ENCODE results near the gene PRKAG3. TPM values are rescaled to one million over a fixed set of nuclear protein-coding genes. Genes with fewer than 3 reads are reported as not detected.

PRKAG3 gene
- total and polyA plus RNA-seq, 4 donors, result 0.01 TPM; not detected in 3

DNA sequence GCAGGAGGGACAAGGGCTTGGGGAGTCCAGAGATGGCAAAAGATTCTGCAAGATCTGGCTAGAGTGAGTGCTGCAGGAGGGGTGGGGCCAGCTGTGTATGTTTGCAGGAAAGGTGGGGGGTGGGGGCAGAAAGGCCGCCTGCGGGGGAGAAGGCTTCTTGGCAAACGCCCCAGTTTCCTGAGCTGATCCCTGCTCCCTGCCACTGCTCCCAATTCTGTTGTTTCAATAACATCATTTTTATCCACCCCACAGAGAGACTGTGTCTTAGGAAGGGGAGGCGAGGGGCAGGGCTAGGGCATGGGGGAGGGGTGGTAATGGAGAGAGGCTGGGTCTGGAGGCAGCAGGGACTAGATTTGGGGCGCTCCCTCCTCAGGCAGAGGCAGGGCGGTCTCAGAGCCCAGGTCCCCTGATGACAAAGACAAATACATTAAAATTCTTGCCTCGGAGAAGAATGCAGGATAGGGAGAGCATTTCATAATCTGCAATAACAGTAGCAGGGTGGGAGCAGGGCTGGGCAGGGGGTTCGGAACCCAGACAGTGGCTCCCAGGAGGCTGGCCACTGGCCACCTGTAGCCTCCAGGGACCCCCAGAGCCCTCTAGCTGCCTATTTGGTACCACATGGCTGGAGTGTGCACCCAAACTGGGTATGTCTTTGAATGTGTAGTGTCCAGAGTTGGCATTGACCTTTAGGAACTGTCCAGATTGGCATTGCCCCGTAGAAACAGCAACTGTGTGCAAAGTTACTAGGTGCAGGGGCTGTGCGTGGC lies 26.0 kb upstream of the PRKAG3 start:
- H3K27ac ChIP-seq (ENCODE audit: low read depth in 1 of 2, low read length in 1 of 2), result no peak overlapping the region
- peaks cover 0 to 81% (median 76%) of the 10 kb centered on the region in 3 donors for H3K27me3 ChIP-seq (ENCODE audit: control insufficient read depth in 3 of 3, insufficient read depth in 3 of 3, low read length in 2 of 3)
- H3K9ac ChIP-seq (ENCODE audit: insufficient read depth in 1 of 2, low read length in 2 of 2), result no peak overlapping the region
- peaks cover 0 to 2% (median 0%) of the 10 kb centered on the region in 4 donors for H3K9me3 ChIP-seq (ENCODE audit: control insufficient read depth in 4 of 4, insufficient read depth in 3 of 4, low read length in 3 of 4)
- peaks cover 0 to 9% (median 5%) of the 10 kb centered on the region in 5 donors for H3K4me1 ChIP-seq (ENCODE audit: control insufficient read depth in 5 of 5, insufficient read depth in 5 of 5, low read length in 5 of 5)
- TF ChIP-seq, protein P1, sequence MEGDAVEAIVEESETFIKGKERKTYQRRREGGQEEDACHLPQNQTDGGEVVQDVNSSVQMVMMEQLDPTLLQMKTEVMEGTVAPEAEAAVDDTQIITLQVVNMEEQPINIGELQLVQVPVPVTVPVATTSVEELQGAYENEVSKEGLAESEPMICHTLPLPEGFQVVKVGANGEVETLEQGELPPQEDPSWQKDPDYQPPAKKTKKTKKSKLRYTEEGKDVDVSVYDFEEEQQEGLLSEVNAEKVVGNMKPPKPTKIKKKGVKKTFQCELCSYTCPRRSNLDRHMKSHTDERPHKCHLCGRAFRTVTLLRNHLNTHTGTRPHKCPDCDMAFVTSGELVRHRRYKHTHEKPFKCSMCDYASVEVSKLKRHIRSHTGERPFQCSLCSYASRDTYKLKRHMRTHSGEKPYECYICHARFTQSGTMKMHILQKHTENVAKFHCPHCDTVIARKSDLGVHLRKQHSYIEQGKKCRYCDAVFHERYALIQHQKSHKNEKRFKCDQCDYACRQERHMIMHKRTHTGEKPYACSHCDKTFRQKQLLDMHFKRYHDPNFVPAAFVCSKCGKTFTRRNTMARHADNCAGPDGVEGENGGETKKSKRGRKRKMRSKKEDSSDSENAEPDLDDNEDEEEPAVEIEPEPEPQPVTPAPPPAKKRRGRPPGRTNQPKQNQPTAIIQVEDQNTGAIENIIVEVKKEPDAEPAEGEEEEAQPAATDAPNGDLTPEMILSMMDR (IDR thresholded peaks at IDR 0.05; ENCODE audit: control extremely low read depth, extremely low read depth), result no peak
- no peaks in the 10 kb centered on the region for H3K36me3 ChIP-seq (ENCODE audit: control insufficient read depth in 4 of 4, insufficient read depth in 4 of 4, low read length in 4 of 4)
- no peak overlapping the region for H3K4me3 ChIP-seq
- DNase-seq, result no peak
- ATAC-seq (ENCODE audit: insufficient read depth, low FRiP score), result no peak
- WGBS, 2 donors, result 17 to 18% methylated on average over 10 of the region's 10 CpGs

DNA sequence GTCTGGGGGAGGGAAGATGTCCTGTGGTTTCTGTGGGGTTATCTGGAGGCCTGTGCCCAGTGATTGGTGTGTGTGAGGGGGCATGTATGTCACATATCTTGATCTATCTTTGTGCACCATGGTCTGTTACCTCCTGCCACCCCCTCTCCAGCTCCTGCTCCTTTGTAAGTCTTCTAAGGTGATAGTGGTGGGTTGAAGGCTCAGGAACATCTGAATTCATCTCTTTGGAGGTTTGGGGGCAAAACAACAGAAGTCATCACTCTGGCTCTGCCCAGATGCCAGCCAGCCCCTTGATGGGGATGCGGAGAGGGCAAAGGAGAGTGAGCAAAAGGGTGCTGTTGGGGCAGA lies 25.3 kb upstream of the PRKAG3 start:
- Histone ChIP-seq H3K4me3 (no peak overlapping the region), H3K36me3 (ENCODE audit: control insufficient read depth in 4 of 4, insufficient read depth in 4 of 4, low read length in 4 of 4) (no peaks in the 10 kb centered on the region), H3K27ac (ENCODE audit: low read depth in 1 of 2, low read length in 1 of 2) (no peak overlapping the region), H3K9me3 (ENCODE audit: control insufficient read depth in 4 of 4, insufficient read depth in 3 of 4, low read length in 3 of 4) (peaks cover 0 to 2% (median 0%) of the 10 kb centered on the region in 4 donors), H3K27me3 (ENCODE audit: control insufficient read depth in 3 of 3, insufficient read depth in 3 of 3, low read length in 2 of 3) (peaks cover 0 to 79% (median 77%) of the 10 kb centered on the region in 3 donors), H3K4me1 (ENCODE audit: control insufficient read depth in 5 of 5, insufficient read depth in 5 of 5, low read length in 5 of 5) (peaks cover 0 to 9% (median 5%) of the 10 kb centered on the region in 5 donors), H3K9ac (ENCODE audit: insufficient read depth in 1 of 2, low read length in 2 of 2) (no peak overlapping the region)
- TF ChIP-seq, protein P1 (IDR thresholded peaks at IDR 0.05; ENCODE audit: control extremely low read depth, extremely low read depth), result no peak
- 67 to 71% methylated on average over 1 of the region's 1 CpG for WGBS, 2 donors
- no peak for ATAC-seq (ENCODE audit: insufficient read depth, low FRiP score)
- no peak for DNase-seq

DNA sequence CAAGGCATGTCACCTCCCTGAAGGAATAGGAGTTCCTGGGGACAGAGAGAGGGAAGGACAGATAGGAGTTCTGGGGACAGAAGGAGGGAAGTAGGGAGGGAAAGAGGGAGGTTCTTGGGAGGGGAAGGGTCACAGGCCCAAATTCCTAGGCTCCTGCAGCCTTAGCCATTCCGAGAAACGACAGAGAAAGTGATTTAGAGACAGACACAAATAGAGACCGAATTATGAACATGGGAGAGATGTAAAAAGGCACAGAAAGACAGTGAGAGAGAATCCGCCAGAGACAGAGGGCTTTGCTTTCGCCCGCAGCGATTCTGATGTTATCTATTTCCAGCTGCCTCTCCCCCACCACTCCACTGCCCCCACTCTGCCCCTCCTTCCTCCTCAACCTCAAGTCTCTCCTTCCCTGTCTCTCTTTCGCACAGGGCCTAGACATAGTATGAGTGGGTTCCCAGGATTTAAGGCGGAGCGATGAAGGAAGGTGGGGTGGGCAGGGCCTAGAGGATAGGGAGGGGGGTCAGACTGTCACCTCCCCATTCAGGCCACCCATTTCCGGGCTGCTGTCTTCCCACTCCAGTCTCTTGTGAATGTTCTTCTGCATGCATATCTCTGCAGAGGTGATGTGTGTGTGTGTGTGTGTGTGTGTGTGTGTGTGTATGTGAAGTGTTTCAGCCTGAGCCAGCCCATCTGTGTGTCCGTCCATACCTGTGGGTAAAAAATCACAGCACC lies 24.7 kb upstream of the PRKAG3 start:
- no peak overlapping the region for H3K4me3 ChIP-seq
- peaks cover 0 to 9% (median 5%) of the 10 kb centered on the region in 5 donors for H3K4me1 ChIP-seq (ENCODE audit: control insufficient read depth in 5 of 5, insufficient read depth in 5 of 5, low read length in 5 of 5)
- no peak for ATAC-seq (ENCODE audit: insufficient read depth, low FRiP score)
- H3K9ac ChIP-seq (ENCODE audit: insufficient read depth in 1 of 2, low read length in 2 of 2), result no peak overlapping the region
- WGBS, 2 donors, result 22 to 31% methylated on average over 12 of the region's 12 CpGs
- DNase-seq, result no peak
- H3K9me3 ChIP-seq (ENCODE audit: control insufficient read depth in 4 of 4, insufficient read depth in 3 of 4, low read length in 3 of 4), result peaks cover 0 to 2% (median 0%) of the 10 kb centered on the region in 4 donors
- no peaks in the 10 kb centered on the region for H3K36me3 ChIP-seq (ENCODE audit: control insufficient read depth in 4 of 4, insufficient read depth in 4 of 4, low read length in 4 of 4)
- TF ChIP-seq, protein P1 (IDR thresholded peaks at IDR 0.05; ENCODE audit: control extremely low read depth, extremely low read depth), result no peak
- peaks cover 0 to 74% (median 71%) of the 10 kb centered on the region in 3 donors for H3K27me3 ChIP-seq (ENCODE audit: control insufficient read depth in 3 of 3, insufficient read depth in 3 of 3, low read length in 2 of 3)
- H3K27ac ChIP-seq (ENCODE audit: low read depth in 1 of 2, low read length in 1 of 2), result no peak overlapping the region
